Hepatocyte (in vitro differentiated cells): Measurements from ENCODE around the gene NRL. TPM values are rescaled to one million over a fixed set of nuclear protein-coding genes. Genes with fewer than 3 reads are reported as not detected.

Experiments used
- DNase-seq: peaks from one replicate; pipeline ENCODE4 v3.0.0-alpha.2; 2016; ENCODE audit warnings: low spot score
- H2AFZ ChIP-seq: fragments of 200-600 bp; sonication (generic); 2 replicates; pipeline ENCODE4 v1.6.0; 2016; ENCODE audit warnings: antibody characterized with exemption, mild to moderate bottlenecking
- H3K27ac ChIP-seq: fragments of 200-600 bp; sonication (generic); 2 replicates; pipeline ENCODE4 v1.5.1; 2016; ENCODE audit warnings: mild to moderate bottlenecking
- H3K27me3 ChIP-seq: fragments of 200-600 bp; sonication (generic); 2 replicates; pipeline ENCODE4 v1.6.1; 2016
- H3K36me3 ChIP-seq: fragments of 200-600 bp; sonication (generic); replicated peaks from 2 replicates; pipeline ENCODE4 v1.5.1; 2016; ENCODE audit warnings: low read depth; ENCODE audit not compliant: insufficient read depth
- H3K4me1 ChIP-seq: fragments of 200-600 bp; sonication (generic); 2 replicates; pipeline ENCODE4 v1.5.1; 2016; ENCODE audit warnings: mild to moderate bottlenecking, moderate library complexity; ENCODE audit not compliant: insufficient read depth
- H3K4me2 ChIP-seq: fragments of 200-600 bp; sonication (generic); 2 replicates; pipeline ENCODE4 v1.6.0; 2016
- H3K4me3 ChIP-seq: fragments of 200-600 bp; sonication (generic); 2 replicates; pipeline ENCODE4 v1.5.1; 2016; ENCODE audit warnings: mild to moderate bottlenecking
- H3K79me2 ChIP-seq: fragments of 200-600 bp; sonication (generic); 2 replicates; pipeline ENCODE4 v1.6.0; 2017; ENCODE audit warnings: mild to moderate bottlenecking
- H3K9me2 ChIP-seq: fragments of 200-600 bp; sonication (generic); replicated peaks from 2 replicates; pipeline ENCODE4 v1.6.0; 2017; ENCODE audit warnings: mild to moderate bottlenecking; ENCODE audit not compliant: insufficient read depth
- H3K9me3 ChIP-seq: fragments of 200-600 bp; sonication (generic); 2 replicates; pipeline ENCODE4 v1.5.1; 2016; ENCODE audit warnings: low read depth, mild to moderate bottlenecking
- H4K20me1 ChIP-seq: fragments of 200-600 bp; sonication (generic); 2 replicates; pipeline ENCODE4 v1.6.0; 2016; ENCODE audit warnings: mild to moderate bottlenecking; ENCODE audit not compliant: insufficient read depth, poor library complexity, severe bottlenecking
- CTCF ChIP-seq: fragments of 200-600 bp; sonication (generic); IDR thresholded peaks from 2 replicates; pipeline ENCODE4 v1.5.1; 2016; ENCODE audit warnings: antibody characterized with exemption, mild to moderate bottlenecking; ENCODE audit not compliant: poor library complexity
- EZH2 ChIP-seq: fragments of 200-600 bp; sonication (generic); IDR thresholded peaks from 2 replicates; pipeline ENCODE4 v1.6.1; 2016; ENCODE audit warnings: antibody characterized with exemption, mild to moderate bottlenecking, borderline replicate concordance
- EZH2phosphoT487 ChIP-seq: fragments of 200-600 bp; sonication (generic); IDR thresholded peaks from one replicate; pipeline ENCODE4 v1.6.1; 2018; ENCODE audit warnings: antibody characterized with exemption, mild to moderate bottlenecking, low read depth, moderate library complexity; ENCODE audit not compliant: unreplicated experiment, severe bottlenecking
- WGBS: methylation state at CpG from one replicate; pipeline ENCODE4 v1.1.6; 2016; ENCODE audit warnings: low lambda C conversion rate; ENCODE audit errors: missing lambda C conversion rate; 5-methylcytosine and 5-hydroxymethylcytosine counted together
- polyA plus RNA-seq: library from polyadenylated mRNA; unstranded; fragments of >200 nt; fragmentation: Nextera tagmentation; extraction: Ambion mirVana; gene quantifications from 2 replicates; pipeline ENCODE4 v1.2.1, GENCODE V29; 2016
- total RNA-seq: library from RNA; depleted of rRNA; stranded (reverse); fragments of >200 nt; gene quantifications from 2 replicates; pipeline ENCODE4 v1.2.3, GENCODE V29; 2014

Gene NRL
- total and polyA plus RNA-seq, 2 experiments from 2014 or later, result 1.2 to 2.4 TPM

DNA sequence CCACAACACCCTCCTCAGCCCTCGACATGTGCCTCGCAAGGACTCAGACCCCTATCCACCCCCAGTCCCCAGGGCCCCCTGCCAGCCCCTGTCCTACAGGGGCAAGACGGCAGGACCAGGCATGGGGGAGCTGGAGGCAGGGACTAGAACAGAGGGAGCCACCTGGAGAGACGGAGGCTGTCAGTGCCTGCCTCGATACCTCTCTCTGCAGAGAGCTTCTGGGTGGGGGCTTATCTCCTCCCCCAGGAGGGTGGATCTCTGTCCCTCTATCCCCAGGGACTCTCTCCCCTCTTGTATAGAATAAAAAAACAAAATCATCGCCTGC is 45.4 kb downstream of the NRL start:
- Histone ChIP-seq H3K4me1 (peaks cover 4% of the 10 kb centered on the region), H3K79me2 (no peaks in the 10 kb centered on the region), H2AFZ (no peak overlapping the region), H3K27me3 (peaks cover 3% of the 10 kb centered on the region), H3K9me3 (no peaks in the 10 kb centered on the region), H3K9me2 (no peaks in the 10 kb centered on the region), H3K36me3 (no peaks in the 10 kb centered on the region), H3K4me3 (no peak overlapping the region), H4K20me1 (no peaks in the 10 kb centered on the region), H3K27ac (no peak overlapping the region), H3K4me2 (no peak overlapping the region)
- WGBS, result 94% methylated on average over 6 of the region's 6 CpGs
- TF ChIP-seq EZH2phosphoT487 (no peak), CTCF (no peak), EZH2 (no peak)
- no peak for DNase-seq

- Histone ChIP-seq H3K4me3 (no peak overlapping the region), H3K9me3 (no peaks in the 10 kb centered on the region), H3K9me2 (no peaks in the 10 kb centered on the region), H3K4me1 (peaks cover 4% of the 10 kb centered on the region), H3K4me2 (no peak overlapping the region), H2AFZ (no peak overlapping the region), H4K20me1 (no peaks in the 10 kb centered on the region), H3K36me3 (no peaks in the 10 kb centered on the region), H3K27me3 (peaks cover 3% of the 10 kb centered on the region), H3K27ac (no peak overlapping the region), H3K79me2 (no peaks in the 10 kb centered on the region)
- TF ChIP-seq EZH2 (no peak), EZH2phosphoT487 (no peak), CTCF (no peak)
- 86% methylated on average over 9 of the region's 10 CpGs for WGBS
- DNase-seq, result no peak
Measured at GRCh38 chr14:24068711-24069410, 45.9 kb downstream of the NRL start.

GRCh38 chr14:24067133-24068082 is 47.3 kb downstream of the NRL start:
- Histone ChIP-seq H3K27ac (peak overlapping the region; percentile 72), H4K20me1 (no peaks in the 10 kb centered on the region), H3K4me2 (peak overlapping the region; percentile 23), H3K36me3 (no peaks in the 10 kb centered on the region), H3K9me3 (no peaks in the 10 kb centered on the region), H3K27me3 (peaks cover 3% of the 10 kb centered on the region), H2AFZ (no peak overlapping the region), H3K4me3 (no peak overlapping the region), H3K4me1 (peaks cover 4% of the 10 kb centered on the region), H3K79me2 (no peaks in the 10 kb centered on the region), H3K9me2 (no peaks in the 10 kb centered on the region)
- peak; percentile 33 for DNase-seq
- TF ChIP-seq EZH2phosphoT487 (no peak), EZH2 (no peak), CTCF (no peak)
- 79% methylated on average over 12 of the region's 12 CpGs for WGBS
